HepG2 (cell line): Measurements from ENCODE around the gene LIN28B. TPM values are rescaled to one million over a fixed set of nuclear protein-coding genes. Genes with fewer than 3 reads are reported as not detected.

ENCODE experiments used
- ATAC-seq: fragments of 200-7000 bp; cut with Tn5 transposase; 3 replicates; pipeline ENCODE4 v1.9.1; 2020; ENCODE audit warnings: mild to moderate bottlenecking, moderate library complexity
- BruUV-seq: library from RNA; stranded (reverse); fragments of 400-500 nt; replicated peaks from 2 replicates; lab custom pipeline; 2021; lab: Mats Ljungman, UMichigan
- CTCF ChIA-PET: fragments of 300-600 bp; formaldehyde crosslinking; extraction: SDS; loops from one replicate; lab custom pipeline; 2021; ENCODE audit warnings: low total read pairs, inconsistent platforms, low intra/inter-chr PET ratio; lab: Yijun Ruan, JAX
- POLR2A ChIA-PET: fragments of 350-600 bp; sonication (Branson Sonifier 250); formaldehyde crosslinking; loops from one replicate; lab custom pipeline; 2020; ENCODE audit warnings: antibody characterized with exemption, inconsistent platforms; lab: Yijun Ruan, JAX
- DNase-seq: peaks from one replicate; pipeline ENCODE4 v3.0.0-alpha.2; 2015; ENCODE audit warnings: low spot score
- FAIRE-seq: peaks from 3 replicates; lab custom pipeline; 2011; peaks lifted over from hg19 to GRCh38; lab: Jason Lieb, UNC
- H2AFZ ChIP-seq: one replicate; pipeline ENCODE4 v1.6.1; 2011; ENCODE audit warnings: low read length, inconsistent platforms
- H3K27ac ChIP-seq: fragments of 300-600 bp; 3 replicates; pipeline ENCODE4 v1.8.0; 2011; ENCODE audit warnings: mixed run types, mild to moderate bottlenecking, mixed read lengths, low read length, inconsistent platforms; ENCODE audit not compliant: insufficient read depth; ENCODE audit errors: extremely low read length
- H3K27me3 ChIP-seq, 2 experiments: fragments of 200-600 bp in 1 of 2; 2 replicates in 1 of 2; 3 replicates in 1 of 2; pipeline versions ENCODE4 v1.6.0 to v1.8.0; 2011; ENCODE audit warnings: low read length in 2 of 2, mild to moderate bottlenecking in 2 of 2, moderate library complexity in 2 of 2, inconsistent platforms in 1 of 2; ENCODE audit not compliant: insufficient read depth in 2 of 2, control insufficient read depth in 1 of 2
- H3K36me3 ChIP-seq, 2 experiments: fragments of 200-600 bp in 1 of 2; replicated peaks in 1 of 2; 2 replicates in 1 of 2; 3 replicates in 1 of 2; pipeline versions ENCODE4 v1.5.1 to v1.8.0; 2011; ENCODE audit warnings: low read length in 2 of 2, inconsistent platforms in 1 of 2; ENCODE audit not compliant: insufficient read depth in 2 of 2, control insufficient read depth in 1 of 2
- H3K4me1 ChIP-seq: 2 replicates; pipeline ENCODE4 v1.5.1; 2012; ENCODE audit warnings: low read length, inconsistent platforms; ENCODE audit not compliant: insufficient read depth
- H3K4me2 ChIP-seq: 2 replicates; pipeline ENCODE4 v1.6.0; 2011; ENCODE audit warnings: low read depth, low read length, inconsistent platforms
- H3K4me3 ChIP-seq, 3 experiments: fragments of 200-600 bp in 1 of 3; sonication (generic), shearing (Covaris generic) in 1 of 3; replicated peaks in 1 of 3; 2 replicates each; pipeline ENCODE4 v1.5.1; 2011 to 2016; ENCODE audit warnings: low read length in 3 of 3, inconsistent platforms in 2 of 3, low read depth in 2 of 3, mild to moderate bottlenecking in 2 of 3, control low read depth in 1 of 3, mixed read lengths in 1 of 3; ENCODE audit not compliant: insufficient read depth in 1 of 3
- H3K79me2 ChIP-seq: one replicate; pipeline ENCODE4 v1.6.1; 2011; ENCODE audit warnings: low read length, inconsistent platforms; ENCODE audit not compliant: insufficient read depth
- H3K9ac ChIP-seq: 2 replicates; pipeline ENCODE4 v1.6.0; 2011; ENCODE audit warnings: mild to moderate bottlenecking, low read depth, low read length, inconsistent platforms; ENCODE audit not compliant: insufficient read depth
- H3K9me3 ChIP-seq: 2 replicates; pipeline ENCODE4 v1.5.1; 2012; ENCODE audit warnings: mild to moderate bottlenecking, low read length
- H4K20me1 ChIP-seq: 2 replicates; pipeline ENCODE4 v1.6.0; 2011; ENCODE audit warnings: inconsistent platforms, mild to moderate bottlenecking, low read length, moderate library complexity; ENCODE audit not compliant: insufficient read depth
- FOXC1 ChIP-seq: sonication (generic); formaldehyde crosslinking; IDR thresholded peaks from 2 replicates; pipeline ENCODE4 v1.8.0; 2022; ENCODE audit warnings: mild to moderate bottlenecking, missing genetic modification reagents, borderline replicate concordance
- HDAC1 ChIP-seq: sonication (generic); formaldehyde crosslinking; IDR thresholded peaks from 2 replicates; pipeline ENCODE4 v1.5.1; 2020; ENCODE audit warnings: mild to moderate bottlenecking, missing genetic modification reagents
- KDM1A ChIP-seq: IDR thresholded peaks from 2 replicates; pipeline ENCODE4 v1.6.1; 2016; ENCODE audit warnings: missing compliant biosample characterization
- SUZ12 ChIP-seq: fragments of 150-350 bp; IDR thresholded peaks from 2 replicates; pipeline ENCODE4 v1.6.1; 2014; ENCODE audit warnings: low read depth, low read length
- ZNF260 ChIP-seq: sonication (generic); formaldehyde crosslinking; IDR thresholded peaks from 2 replicates; pipeline ENCODE4 v1.4.0; 2020; ENCODE audit warnings: missing genetic modification reagents, low read depth, mild to moderate bottlenecking, borderline replicate concordance
- ZNF331 ChIP-seq: sonication (generic); formaldehyde crosslinking; IDR thresholded peaks from 2 replicates; pipeline ENCODE4 v1.4.0; 2020; ENCODE audit warnings: missing genetic modification reagents
- ZNF777 ChIP-seq: sonication (generic); formaldehyde crosslinking; IDR thresholded peaks from 2 replicates; pipeline ENCODE4 v1.4.0; 2020; ENCODE audit warnings: missing genetic modification reagents
- ZSCAN25 ChIP-seq: sonication (generic); formaldehyde crosslinking; IDR thresholded peaks from 2 replicates; pipeline ENCODE4 v1.8.0; 2022; ENCODE audit warnings: mild to moderate bottlenecking, missing genetic modification reagents
- WGBS: methylation state at CpG from one replicate; pipeline ENCODE4 v1.1.6; 2017; ENCODE audit warnings: low lambda C conversion rate; 5-methylcytosine and 5-hydroxymethylcytosine counted together
- in situ Hi-C: cut with HindIII; loops from 2 replicates; pipeline ENCODE4 v1.10.0; 2017; ENCODE audit warnings: low pct_unique_long_range_greater_than_20kb; ENCODE audit not compliant: extremely low pct_ligation_motif_present
- intact Hi-C: fragments of 100-400 bp; cut with micrococcal nuclease; formaldehyde crosslinking; loops from one replicate; pipeline ENCODE4 v1.10.0; 2022; ENCODE audit not compliant: unreplicated experiment
- polyA plus RNA-seq, 8 experiments: library from polyadenylated mRNA; depleted of rRNA in 3 of 8; stranded (reverse) in 7 of 8; unstranded in 1 of 8; fragments of >200 nt; fragmentation: Illumina TruSeq in 4 of 8; extraction: Trizol in 4 of 8; gene quantifications; 2 replicates each; pipeline versions ENCODE4 v1.2.1 to v1.2.3, GENCODE V29; 2011 to 2016; ENCODE audit warnings: low read depth in 4 of 8, missing spikeins in 1 of 8, mixed read lengths in 1 of 8; ENCODE audit not compliant: insufficient read depth in 1 of 8
- total RNA-seq, 5 experiments: library from RNA; depleted of rRNA; stranded (reverse); fragments of >200 nt; fragmentation: Illumina TruSeq; extraction: Trizol; gene quantifications; 2 replicates each; pipeline ENCODE4 v1.2.3, GENCODE V29; 2016; ENCODE audit warnings: low read depth in 1 of 5
- TF ChIP-seq, protein P1 (sequence below): IDR thresholded peaks from 2 replicates; pipeline ENCODE4 v1.6.1; 2016
- TF ChIP-seq, protein P2 (sequence below): sonication (generic); formaldehyde crosslinking; IDR thresholded peaks from 2 replicates; pipeline ENCODE4 v1.5.0; 2020; ENCODE audit warnings: mild to moderate bottlenecking, missing genetic modification reagents, moderate library complexity
- TF ChIP-seq, protein P3 (sequence below): sonication (generic); formaldehyde crosslinking; IDR thresholded peaks from 2 replicates; pipeline ENCODE4 v1.4.0; 2020; ENCODE audit warnings: mild to moderate bottlenecking, missing genetic modification reagents
- TF ChIP-seq, protein P4 (sequence below): sonication (generic); formaldehyde crosslinking; IDR thresholded peaks from 2 replicates; pipeline ENCODE4 v1.4.0; 2020; ENCODE audit warnings: missing genetic modification reagents

LIN28B gene
- total and polyA plus RNA-seq, 2 of the 13 experiments (the other 11 are each of a cell fraction or from before 2014, with no cell fraction given), result 14.5 to 56.8 TPM

DNA sequence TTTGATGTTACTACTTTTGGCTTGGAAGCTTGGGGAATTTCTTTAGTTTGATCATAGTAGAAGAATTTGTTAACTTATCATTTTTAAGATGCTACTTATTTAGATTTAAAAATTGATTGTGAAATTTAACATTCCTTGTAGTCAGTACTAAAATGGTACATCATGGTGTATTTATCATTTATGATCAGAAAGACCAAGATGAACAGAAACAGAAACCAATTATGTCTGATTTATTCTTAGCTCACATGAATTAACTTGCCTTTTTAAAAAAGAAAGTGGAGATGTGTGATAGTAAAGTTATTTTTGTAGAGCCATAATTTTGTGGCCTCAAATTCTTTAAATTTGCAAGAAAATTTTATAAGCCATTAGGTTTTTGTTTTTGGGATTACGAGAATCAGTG lies 77.6 kb downstream of the LIN28B start:
- H4K20me1 ChIP-seq, result no peaks in the 10 kb centered on the region
- DNase-seq (no peak), ATAC-seq (no peak), FAIRE-seq (no peak)
- H3K27me3 ChIP-seq, result no peaks in the 10 kb centered on the region
- H3K4me3 ChIP-seq, result no peak overlapping the region
- H3K79me2 ChIP-seq, result peaks cover 1% of the 10 kb centered on the region
- no peak overlapping the region for H3K9ac ChIP-seq
- H3K36me3 ChIP-seq, result peaks cover 0 to 3% of the 10 kb centered on the region in 2 experiments; a peak in 1 of 5 replicates
- no TSS peak for BruUV-seq
- peaks cover 22% of the 10 kb centered on the region for H3K4me1 ChIP-seq
- CTCF ChIA-PET, result no interaction called here
- H3K9me3 ChIP-seq, result no peaks in the 10 kb centered on the region
- intact Hi-C loops (no loop called here), in situ Hi-C loops (no loop called here)
- no peak for TF ChIP-seq HDAC1 (CRISPR knock-in tag)
- TF ChIP-seq, protein P1, sequence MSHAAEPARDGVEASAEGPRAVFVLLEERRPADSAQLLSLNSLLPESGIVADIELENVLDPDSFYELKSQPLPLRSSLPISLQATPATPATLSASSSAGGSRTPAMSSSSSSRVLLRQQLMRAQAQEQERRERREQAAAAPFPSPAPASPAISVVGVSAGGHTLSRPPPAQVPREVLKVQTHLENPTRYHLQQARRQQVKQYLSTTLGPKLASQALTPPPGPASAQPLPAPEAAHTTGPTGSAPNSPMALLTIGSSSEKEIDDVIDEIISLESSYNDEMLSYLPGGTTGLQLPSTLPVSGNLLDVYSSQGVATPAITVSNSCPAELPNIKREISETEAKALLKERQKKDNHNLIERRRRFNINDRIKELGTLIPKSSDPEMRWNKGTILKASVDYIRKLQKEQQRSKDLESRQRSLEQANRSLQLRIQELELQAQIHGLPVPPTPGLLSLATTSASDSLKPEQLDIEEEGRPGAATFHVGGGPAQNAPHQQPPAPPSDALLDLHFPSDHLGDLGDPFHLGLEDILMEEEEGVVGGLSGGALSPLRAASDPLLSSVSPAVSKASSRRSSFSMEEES (CRISPR knock-in tag), result no peak
- no peak for TF ChIP-seq ZNF260 (CRISPR knock-in tag)
- TF ChIP-seq SUZ12, result no peak
- no peak for TF ChIP-seq KDM1A (CRISPR knock-in tag)
- TF ChIP-seq ZNF777 (CRISPR knock-in tag), result no peak
- TF ChIP-seq, protein P2, sequence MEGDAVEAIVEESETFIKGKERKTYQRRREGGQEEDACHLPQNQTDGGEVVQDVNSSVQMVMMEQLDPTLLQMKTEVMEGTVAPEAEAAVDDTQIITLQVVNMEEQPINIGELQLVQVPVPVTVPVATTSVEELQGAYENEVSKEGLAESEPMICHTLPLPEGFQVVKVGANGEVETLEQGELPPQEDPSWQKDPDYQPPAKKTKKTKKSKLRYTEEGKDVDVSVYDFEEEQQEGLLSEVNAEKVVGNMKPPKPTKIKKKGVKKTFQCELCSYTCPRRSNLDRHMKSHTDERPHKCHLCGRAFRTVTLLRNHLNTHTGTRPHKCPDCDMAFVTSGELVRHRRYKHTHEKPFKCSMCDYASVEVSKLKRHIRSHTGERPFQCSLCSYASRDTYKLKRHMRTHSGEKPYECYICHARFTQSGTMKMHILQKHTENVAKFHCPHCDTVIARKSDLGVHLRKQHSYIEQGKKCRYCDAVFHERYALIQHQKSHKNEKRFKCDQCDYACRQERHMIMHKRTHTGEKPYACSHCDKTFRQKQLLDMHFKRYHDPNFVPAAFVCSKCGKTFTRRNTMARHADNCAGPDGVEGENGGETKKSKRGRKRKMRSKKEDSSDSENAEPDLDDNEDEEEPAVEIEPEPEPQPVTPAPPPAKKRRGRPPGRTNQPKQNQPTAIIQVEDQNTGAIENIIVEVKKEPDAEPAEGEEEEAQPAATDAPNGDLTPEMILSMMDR (CRISPR knock-in tag), result no peak
- TF ChIP-seq FOXC1 (CRISPR knock-in tag), result no peak
- TF ChIP-seq, protein P3, sequence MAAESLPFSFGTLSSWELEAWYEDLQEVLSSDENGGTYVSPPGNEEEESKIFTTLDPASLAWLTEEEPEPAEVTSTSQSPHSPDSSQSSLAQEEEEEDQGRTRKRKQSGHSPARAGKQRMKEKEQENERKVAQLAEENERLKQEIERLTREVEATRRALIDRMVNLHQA (CRISPR knock-in tag), result no peak
- no peak for TF ChIP-seq ZSCAN25 (CRISPR knock-in tag)
- no peak for TF ChIP-seq ZNF331
- TF ChIP-seq, protein P4, sequence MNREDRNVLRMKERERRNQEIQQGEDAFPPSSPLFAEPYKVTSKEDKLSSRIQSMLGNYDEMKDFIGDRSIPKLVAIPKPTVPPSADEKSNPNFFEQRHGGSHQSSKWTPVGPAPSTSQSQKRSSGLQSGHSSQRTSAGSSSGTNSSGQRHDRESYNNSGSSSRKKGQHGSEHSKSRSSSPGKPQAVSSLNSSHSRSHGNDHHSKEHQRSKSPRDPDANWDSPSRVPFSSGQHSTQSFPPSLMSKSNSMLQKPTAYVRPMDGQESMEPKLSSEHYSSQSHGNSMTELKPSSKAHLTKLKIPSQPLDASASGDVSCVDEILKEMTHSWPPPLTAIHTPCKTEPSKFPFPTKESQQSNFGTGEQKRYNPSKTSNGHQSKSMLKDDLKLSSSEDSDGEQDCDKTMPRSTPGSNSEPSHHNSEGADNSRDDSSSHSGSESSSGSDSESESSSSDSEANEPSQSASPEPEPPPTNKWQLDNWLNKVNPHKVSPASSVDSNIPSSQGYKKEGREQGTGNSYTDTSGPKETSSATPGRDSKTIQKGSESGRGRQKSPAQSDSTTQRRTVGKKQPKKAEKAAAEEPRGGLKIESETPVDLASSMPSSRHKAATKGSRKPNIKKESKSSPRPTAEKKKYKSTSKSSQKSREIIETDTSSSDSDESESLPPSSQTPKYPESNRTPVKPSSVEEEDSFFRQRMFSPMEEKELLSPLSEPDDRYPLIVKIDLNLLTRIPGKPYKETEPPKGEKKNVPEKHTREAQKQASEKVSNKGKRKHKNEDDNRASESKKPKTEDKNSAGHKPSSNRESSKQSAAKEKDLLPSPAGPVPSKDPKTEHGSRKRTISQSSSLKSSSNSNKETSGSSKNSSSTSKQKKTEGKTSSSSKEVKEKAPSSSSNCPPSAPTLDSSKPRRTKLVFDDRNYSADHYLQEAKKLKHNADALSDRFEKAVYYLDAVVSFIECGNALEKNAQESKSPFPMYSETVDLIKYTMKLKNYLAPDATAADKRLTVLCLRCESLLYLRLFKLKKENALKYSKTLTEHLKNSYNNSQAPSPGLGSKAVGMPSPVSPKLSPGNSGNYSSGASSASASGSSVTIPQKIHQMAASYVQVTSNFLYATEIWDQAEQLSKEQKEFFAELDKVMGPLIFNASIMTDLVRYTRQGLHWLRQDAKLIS, result no peak
- POLR2A ChIA-PET, result no interaction called here
- no peak overlapping the region for H3K4me2 ChIP-seq
- WGBS, result 97% methylated on average over 1 of the region's 1 CpG
- H3K27ac ChIP-seq, result no peak overlapping the region
- H2AFZ ChIP-seq, result no peak overlapping the region
